GM18909 (cell line): ENCODE measurements around the gene TMEM209.
A peak's percentile ranks its signal among the peaks of the same experiment; 100 is the strongest.
"Not testable (repeated sequence)": the region's sequence is repeated elsewhere in the genome, so short reads cannot be mapped to it uniquely, and the experiment has no call there.

Experiments
- ATAC-seq: cut with Tn5 transposase; IDR thresholded peaks from one replicate; pipeline ENCODE4 v1.9.1; 2021; ENCODE audit warnings: mild to moderate bottlenecking; ENCODE audit not compliant: unreplicated experiment, poor library complexity

The TMEM209 gene

DNA sequence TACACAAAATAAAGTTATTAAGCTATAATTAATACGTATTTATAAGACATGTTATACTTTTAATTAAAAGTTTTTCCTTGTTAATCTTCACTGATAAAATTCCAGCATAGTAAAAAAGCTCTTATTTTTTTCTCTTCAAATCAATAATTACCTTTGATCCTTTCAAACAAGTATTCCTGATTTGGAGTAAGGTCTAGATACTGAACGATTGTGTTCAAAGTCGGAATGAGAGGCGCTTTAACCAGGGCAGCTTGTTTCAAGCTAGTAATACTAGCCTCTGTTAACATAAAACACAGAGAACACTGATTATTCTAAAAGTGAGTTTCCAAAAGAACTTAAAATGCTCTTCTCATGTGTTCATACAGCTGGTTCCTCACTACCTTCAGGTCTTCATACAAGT, 27.0 kb downstream of the TMEM209 start:
- ATAC-seq, result no peak

DNA sequence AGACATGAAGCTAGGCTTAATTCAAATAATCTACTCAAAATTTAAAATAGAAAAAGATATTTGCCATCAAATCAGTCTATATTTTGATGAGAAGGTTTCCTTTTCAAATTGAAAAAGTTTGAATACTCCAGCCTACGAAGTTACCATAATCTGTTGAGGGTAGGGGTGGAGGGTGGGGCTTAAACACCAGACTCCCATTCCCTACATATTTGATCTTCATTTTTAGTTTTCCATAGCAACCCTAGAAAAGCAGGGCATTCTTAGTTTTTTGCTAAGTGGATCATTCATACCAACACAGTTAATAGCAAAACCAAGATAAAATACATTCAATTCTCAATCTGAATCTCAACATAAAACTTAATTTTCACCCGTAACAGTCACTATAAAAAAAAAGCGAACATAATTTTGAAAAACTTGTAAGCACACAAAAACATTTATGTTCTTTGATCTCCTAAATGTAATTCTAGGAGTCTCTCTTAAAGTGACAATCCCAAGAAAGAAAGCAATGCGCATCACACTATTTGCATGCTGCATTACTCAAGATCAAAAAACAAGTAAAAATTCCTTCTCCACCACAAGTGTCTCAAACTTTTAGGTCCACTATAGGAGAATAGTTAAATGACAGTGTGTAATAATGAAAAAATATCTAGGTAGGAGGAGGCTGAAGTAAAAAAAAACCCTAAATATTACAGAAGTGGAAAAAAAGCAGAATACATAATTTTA, 30.8 kb downstream of the TMEM209 start:
- ATAC-seq, result no peak

DNA sequence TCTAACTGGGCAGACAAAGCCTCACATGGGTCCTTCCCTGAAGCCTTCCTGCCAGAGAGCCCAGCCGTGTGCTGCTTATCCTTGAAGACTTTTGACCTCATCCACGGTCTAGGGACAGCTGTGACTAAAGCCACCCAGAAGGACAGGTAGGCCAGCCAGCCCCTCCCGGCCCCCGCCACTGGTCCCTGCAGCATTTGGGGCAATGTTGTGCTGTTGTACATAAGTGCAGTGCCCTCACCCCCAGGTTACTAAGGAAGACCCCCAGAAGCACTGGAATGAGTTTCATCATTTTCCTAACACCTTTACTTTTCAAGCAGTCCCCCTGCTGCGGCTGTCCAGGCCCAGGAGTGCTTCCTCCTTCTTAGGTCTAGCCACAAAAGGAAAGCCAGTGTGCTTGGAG, 43.0 kb downstream of the TMEM209 start:
- no peak for ATAC-seq

DNA sequence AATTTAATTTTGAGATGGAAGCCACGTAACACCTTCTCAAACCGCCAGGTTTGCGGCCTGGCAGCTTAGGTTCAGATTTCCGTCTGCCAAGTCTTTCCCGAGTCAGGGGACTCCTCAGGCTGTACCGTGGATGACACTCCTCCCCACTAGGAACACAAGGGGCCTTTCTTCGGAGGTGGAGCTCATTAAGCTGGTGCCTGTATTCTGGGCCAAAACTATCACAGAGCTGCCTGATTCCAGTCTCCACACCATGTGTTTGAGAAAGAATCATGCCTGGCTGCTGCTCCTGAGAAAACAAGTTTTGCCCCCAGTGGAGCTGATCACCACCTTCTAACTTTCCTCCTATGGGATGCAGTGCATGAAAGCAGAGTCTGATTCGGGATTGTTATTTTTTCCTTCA, 44.8 kb downstream of the TMEM209 start:
- ATAC-seq, result no peak

DNA sequence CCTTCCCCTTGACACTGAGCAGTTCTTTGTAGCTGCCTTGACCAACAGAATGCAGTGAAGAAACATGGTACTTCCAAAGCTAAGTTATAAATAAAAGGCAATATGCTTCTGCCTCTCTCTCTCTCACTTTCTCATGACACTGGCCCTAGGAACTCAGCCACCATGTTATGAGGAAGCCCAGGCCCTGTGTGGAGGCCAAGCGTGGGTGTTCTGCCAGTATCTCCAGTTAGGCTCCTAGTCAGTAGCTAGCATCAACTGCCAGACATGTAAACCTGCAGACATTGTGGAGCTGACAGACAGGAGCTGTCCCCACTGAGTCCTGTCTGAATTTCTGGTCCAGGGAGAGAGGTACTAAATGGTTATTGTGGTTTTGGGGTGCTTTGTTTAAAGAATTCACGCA, 45.2 kb downstream of the TMEM209 start:
- ATAC-seq, result no peak

DNA sequence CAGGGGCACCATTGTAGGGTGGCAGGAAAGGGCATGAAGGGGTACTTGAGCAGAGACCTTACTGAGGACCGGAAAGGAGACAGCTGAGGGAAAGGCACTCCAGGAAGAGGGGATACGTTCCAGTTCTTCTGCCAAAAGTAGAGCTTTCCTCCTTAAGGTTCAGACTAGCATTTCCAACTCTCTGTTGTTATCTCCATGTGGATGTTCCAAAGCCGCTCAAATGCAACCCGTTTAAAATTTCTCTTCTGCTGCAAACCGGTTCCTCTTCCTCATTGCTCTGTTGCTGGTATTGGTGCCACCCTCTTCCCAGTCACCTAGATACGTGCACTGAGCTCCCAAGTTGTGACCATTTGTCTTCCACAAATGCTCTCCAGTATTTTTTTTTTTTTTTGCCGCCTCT, 47.5 kb downstream of the TMEM209 start:
- ATAC-seq, result no peak

DNA sequence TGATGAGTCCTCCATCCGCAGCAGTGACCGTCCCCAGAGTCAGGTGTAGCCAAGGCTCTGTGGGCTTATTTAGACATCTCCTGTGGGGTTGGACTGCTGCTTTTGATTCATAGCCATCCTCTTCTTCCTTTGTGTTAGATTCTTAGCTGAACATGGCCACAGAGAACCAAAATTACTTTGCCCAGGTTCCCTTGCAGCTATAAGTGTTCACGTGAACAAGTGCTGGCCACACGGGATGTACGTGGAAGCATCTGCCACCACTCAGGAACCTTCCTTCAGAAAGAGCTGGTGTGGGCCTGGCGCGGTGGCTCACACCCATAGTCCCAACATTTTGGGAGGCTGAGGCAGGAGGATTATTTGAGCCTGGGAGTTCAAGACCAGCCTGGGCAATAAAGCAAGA, 49.1 kb downstream of the TMEM209 start:
- ATAC-seq, result no peak

DNA sequence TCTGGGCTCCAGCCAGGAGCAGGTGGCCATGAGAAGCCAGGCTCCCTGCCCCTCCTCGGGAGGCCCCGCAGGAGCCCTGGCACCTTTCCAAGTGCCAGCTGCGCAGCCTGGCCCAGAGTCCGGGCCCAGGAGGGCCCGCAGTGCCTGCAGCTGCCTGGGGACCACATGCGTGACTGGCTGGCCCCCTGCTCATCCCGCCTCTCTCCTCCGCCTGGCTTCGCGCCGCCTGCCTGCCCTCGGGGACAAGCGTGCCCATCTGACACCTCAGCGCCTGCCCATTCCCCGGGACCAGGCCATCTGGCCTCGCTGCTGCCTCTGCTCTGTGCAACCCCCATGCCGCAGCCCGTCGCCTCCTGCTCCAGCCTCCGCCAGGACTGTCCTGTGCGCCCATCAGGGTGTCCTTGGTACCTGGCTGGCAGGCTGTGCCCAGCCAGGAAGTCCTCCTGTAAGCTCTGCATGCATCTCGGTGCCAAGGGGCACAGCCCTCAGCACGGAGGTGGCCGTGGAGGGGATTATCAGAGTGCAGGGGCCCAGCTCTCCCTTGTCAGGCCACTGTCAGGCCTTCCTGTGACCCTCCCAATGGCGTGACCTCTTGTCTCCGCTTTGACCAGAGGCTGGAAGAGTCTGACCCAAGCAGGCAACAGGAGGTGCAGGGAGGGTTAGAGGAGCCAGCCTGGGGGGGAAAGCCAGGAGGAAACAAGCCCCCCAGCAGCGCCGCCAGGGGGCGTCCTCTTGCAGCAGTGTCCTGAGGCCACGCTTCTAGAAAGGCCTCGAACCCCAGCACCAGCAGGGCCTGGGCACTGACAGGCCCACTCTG, 50.5 kb downstream of the TMEM209 start:
- ATAC-seq, result no peak

DNA sequence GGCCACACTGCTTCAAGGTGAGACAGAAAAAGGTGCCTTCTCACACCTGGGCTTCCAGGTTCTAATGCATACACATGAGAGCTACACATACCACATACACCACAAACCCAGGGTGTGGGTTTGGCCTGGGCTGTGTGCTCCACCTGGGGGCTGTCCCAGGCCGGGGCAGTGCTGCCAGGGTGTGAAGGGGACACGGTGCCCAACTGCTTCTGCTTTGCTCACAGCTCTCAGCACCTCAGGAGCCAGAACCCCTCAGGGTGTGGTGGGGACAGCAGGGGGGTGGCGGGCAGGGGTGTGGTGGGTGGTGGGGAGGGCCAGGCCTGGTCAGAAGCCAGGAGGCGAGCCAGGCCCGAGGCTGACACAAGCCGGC, 51.1 kb downstream of the TMEM209 start:
- no peak for ATAC-seq

DNA sequence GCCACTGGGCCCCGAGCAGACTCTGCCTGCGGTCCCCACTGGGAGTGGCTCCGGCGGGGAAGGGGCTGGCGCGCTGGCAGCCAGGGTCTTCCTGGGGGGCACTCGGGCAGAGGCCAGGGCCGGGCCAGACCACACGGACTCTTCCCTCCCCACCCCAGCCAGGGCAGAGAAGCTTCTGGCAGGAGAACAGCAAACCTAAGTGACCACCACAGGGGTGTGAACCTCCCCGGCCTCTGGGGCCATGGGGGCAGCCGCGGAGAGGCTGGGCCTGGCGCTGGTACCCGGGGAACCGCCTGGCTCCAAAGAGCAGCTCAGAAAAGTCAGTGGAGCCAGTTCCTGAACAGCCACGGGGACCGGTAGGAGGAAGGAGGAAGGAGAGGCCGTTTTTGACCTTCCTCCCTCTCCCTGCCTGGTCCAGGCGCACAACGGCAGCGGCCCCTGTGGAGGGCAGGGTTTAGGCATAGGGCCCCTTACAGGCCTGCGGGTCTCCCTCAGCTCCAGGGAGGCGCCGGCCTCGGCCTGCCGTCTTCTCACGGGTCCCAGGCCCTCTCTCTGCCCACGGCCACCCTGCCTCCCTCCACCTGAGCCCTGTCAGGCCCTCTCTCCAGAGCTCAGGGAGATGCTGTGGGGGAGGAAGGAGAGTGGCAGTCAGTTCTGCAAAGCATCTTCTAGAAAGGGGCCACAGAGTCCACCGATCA, 51.8 kb downstream of the TMEM209 start:
- no peak for ATAC-seq

DNA sequence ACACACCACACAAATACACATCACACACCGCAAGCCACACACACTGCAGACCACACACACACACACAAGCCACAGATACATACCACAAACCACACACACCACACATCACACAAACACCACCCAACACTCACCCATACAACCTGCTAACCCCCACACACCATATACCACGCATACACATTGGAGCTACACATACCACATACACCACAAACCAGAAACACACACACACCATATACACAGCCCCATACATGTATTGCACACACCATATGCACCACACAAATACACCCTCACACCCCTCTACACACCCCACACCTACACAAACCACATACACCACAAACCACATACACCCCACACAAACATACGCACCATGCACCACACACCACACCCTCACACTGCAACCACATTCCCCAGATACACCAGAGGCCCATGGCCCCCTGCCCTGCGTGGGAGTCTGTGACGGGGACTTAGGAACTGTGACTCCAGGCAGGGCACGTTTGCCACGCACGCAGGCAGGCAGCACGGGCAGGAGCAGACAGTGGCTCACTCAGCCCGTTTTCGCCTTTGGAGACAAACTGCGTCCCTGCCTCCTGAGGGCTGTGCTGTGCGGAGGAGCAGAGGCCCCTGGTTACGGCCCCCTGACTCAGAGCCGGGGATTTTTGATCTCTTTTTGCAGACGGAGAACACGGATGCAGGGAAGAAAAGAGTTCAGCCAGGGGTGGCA, 52.6 kb downstream of the TMEM209 start:
- no peak for ATAC-seq

DNA sequence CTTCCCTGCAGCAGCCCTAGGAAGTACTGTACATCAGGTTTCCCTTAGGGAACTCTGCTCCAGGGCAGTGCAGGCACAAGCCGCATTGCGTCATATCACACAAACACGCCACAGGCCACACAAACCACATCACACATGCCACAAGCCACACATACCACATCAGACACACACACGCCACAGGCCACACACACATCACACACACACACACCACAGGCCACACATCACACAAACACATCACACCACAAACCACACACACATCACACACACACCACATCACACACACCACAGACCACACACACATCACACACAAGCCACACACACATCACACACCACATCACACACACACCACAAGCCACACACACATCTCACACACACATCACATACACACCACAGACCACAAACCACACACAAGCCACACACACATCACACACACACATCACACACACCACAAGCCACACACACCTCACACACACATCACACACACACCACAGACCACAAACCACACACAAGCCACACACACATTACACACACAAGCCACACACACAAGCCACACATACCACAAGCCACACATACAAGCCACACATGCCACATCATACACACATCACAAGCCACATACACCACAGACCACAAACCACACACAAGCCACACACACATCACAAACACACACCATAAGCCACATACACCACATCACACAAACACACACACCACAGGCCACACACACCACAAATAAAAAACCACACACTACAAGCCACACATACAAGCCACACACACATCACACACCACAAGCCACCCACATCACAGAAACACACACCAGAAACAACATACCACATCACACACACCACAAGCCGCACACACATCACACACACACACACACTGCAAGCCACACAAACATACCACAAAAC, 53.4 kb downstream of the TMEM209 start:
- no peak for ATAC-seq

DNA sequence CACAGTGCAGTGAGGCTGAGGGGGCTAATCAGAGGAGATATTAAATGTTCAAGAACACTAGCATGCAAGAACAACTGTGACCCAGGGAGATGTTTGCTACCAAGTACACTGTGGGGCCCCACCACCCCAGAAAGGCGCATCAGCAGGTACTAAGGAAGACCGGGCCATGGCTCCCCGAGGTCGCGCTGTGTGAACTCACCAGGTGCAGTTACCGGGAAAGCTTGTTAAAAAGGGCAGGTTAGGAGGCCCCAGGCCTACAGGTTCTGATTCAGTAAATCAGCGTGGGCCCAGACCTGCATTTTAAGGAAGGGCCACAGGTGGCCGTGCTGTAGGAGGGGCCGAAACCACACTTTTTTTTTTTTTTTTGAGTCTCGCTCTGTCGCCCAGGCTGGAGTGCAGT, 54.6 kb downstream of the TMEM209 start:
- ATAC-seq, result no peak

DNA sequence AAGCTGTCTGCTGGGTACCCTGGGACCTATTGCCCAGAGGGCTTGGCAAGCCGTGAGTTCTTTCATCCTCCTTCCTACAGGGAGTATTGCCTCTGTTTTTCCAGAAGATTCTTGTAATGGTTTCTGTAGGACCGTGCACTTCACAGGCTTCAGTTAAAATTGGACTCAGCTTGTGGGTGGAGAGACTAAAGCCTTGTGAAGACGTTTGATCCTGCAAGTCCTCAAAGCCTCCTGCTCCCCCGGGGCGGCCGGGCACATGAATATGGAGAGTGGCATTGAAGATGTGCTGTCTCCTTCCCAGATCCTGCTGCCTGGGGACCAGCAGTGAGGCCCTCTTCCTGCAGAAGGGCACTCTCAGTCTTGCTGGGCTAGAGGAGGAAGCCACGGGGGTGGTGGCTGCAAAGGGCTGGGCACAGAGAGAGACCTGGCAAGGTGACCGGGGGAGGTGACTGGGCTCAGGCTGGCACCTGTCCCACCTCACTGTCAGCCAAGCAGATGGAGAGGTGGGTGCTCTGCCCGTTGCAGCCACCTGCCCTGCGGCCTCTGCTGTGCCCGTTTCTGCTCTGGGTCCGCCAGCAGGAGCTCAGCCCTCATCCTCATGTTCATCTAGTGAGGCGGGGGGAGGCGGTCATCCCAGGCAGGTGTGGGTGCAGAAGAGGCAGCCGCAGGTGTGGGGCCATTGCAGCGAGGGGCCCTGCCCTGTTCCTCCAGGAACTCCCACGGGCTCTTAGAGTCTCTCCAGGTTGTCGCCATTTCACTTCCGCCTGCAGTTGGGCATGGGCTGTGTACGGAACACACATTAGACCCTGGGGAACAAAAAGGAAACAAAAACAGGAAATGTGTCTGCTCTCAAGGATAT, 55.7 kb downstream of the TMEM209 start:
- ATAC-seq, result peak; percentile 66

DNA sequence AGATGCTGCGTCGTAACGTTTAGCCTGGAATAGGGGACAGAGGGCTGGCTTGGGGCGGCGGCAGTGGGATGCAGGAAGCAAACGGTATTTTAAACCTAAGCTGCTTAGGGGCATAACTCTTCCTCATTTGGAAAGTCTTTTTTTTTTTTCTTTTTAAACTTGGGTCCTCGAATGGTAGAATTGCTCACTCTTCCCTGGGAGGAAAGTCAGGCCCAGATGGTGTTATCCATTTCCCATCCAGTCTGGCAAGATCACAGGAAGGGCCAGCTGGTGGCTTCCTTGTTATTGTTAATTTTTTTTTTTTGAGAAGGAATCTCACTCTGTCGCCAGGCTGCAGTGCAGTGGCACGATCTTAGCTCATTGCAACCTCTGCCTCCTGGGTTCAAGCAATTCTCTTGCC, 56.6 kb downstream of the TMEM209 start:
- no peak for ATAC-seq

DNA sequence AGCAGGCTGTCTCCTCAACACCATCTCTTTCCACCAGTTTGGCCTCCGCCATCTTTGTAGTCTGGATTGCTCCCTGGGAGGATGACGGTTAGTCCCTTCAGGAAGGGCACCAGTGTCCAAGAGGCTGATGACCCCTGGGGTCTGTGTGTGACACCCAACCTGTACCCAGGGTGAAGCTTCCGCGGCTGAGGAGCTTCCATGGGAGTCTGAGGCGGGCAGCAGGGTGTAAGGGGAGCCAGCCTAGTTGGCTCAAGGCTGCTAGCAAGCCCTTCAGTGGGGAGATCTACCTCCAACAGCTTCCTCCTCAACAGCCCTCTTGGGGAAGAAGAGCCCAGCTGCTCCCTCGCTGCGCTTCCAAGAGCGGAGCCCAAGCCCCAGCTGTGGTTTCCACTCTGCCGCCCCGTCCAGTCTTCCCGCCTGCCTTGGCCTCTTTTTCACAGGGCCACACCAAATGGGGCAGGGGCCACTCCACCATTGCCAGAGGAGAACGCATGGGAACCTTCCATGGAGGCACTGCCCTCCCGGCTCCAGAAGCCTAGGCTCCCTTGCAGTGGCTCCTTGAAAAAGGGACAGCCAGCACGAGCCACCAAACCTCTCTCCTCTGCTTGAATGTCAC, 57.4 kb downstream of the TMEM209 start:
- ATAC-seq, result no peak

DNA sequence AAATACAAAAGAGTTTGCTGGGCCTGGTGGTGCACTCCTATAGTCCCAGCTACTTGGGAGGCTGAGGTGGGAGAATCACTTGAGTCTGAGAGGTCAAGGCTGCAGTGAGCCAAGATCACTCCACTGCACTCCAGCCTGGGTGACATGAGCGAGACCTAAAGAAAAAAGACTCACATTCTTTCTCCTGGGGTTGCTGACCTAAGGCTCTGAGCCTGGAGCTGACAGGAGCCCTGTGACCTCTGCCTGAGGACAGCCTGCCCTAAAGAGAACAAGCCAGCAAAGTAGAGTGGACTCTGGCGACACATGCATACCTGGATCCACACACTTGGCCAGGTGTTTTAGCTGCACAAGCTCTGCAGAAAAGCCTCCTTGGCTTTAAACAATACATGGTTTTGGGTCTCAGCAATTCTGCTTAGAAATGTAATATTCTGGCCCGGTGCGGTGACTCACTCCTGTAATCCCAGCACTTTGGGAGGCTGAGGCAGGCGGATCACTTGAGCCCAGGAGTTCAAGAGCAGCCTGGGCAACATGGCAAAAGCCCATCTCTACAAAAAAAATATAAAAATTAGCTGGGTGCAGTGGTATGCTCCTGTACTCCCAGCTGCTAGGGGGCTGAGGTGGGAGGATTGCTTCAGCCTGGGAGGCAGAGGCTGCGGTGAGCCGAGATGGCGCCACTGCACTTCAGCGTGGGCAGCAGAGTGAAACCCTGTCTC, 58.4 kb downstream of the TMEM209 start:
- ATAC-seq, result no peak

DNA sequence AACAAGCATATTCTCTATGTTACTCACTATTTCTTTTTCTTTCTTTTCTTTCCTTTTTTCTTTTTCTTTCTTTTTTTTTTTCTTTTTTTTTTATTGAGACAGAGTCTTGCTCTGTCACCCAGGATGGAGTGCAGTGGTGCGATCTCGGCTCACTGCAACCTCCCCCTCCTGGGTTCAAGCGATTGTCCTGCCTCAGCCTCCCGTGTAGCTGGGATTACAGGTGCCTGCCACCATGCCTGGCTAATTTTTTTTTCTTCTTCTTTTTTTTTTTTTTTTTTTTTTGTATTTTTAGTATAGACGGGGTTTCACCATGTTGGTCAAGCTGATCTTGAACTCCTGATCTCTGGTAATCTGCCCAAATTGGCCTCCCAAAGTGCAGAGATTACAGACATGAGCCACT, 59.1 kb downstream of the TMEM209 start:
- not testable (repeated sequence) for ATAC-seq
